ENCODE data around the gene CKAP5. TPM values are rescaled to one million over a fixed set of nuclear protein-coding genes. Genes with fewer than 3 reads are reported as not detected.
"Not testable (repeated sequence)": the region's sequence is repeated elsewhere in the genome, so short reads cannot be mapped to it uniquely, and the experiment has no call there.

The CKAP5 gene
- total RNA-seq, 1 donor from 2014 or later, result 84.2 TPM

DNA sequence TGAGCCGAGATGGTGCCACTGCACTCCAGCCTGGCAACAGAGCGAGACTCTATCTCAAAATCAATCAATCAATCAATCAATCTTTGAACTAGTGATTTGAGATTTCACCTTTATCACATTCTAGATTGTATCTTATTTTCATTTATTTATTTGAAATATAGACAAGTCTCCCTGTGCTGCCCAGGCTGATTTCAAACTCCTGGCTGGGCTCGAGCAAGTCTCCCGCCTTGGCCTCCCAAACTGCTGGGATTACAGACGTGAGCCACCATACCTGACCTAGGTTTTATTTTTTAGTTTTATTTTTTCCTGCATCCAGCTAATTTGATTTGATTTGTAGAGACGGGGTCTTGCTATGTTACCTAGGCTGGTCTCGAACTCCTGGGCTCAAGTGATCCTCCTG is 109.9 kb downstream of the CKAP5 start:
- intact Hi-C loops (cut with DNase I), result no loop called here
- no peak for DNase-seq (ENCODE audit: low spot score)

- intact Hi-C loops (cut with DNase I), result no loop called here
- DNase-seq (ENCODE audit: low spot score), result peak; percentile 33
Measured at GRCh38 chr11:46733234-46733633, 112.8 kb downstream of the CKAP5 start.

DNA sequence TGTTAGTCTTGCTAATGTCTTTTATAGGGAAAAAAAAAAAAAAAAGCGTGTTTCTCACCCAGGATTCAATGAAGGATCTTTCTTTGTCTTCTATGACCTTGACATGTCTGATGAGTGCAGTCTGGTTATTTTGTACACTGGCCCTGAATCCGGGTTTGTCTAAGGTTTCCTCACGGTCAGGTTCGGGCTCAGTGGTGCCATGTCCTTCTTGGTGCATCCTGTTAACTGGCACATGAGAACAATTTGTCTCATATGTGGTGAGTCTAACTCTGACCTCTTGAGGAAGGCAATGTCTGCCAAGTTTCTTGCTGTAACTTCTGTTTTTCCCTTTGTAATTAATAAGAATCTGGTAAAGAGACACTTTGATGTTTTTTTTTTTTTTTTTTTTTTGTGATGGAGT is 114.5 kb downstream of the CKAP5 start:
- no peak for DNase-seq (ENCODE audit: low spot score)
- intact Hi-C loops (cut with DNase I), result no loop called here

- intact Hi-C loops (cut with DNase I), result no loop called here
- DNase-seq (ENCODE audit: low spot score), result peak; percentile 65
Measured at GRCh38 chr11:46729110-46730027, 116.7 kb downstream of the CKAP5 start.

GRCh38 chr11:46728659-46729040 is 117.4 kb downstream of the CKAP5 start:
- DNase-seq (ENCODE audit: low spot score), result peak; percentile 73
- intact Hi-C loops (cut with DNase I), result no loop called here

GRCh38 chr11:46727952-46728658 is 118.0 kb downstream of the CKAP5 start:
- no peak for DNase-seq (ENCODE audit: low spot score)
- intact Hi-C loops (cut with DNase I), result no loop called here

GRCh38 chr11:46726206-46726862 is 119.7 kb downstream of the CKAP5 start:
- intact Hi-C loops (cut with DNase I), result no loop called here
- DNase-seq (ENCODE audit: low spot score), result peak; percentile 56

DNA sequence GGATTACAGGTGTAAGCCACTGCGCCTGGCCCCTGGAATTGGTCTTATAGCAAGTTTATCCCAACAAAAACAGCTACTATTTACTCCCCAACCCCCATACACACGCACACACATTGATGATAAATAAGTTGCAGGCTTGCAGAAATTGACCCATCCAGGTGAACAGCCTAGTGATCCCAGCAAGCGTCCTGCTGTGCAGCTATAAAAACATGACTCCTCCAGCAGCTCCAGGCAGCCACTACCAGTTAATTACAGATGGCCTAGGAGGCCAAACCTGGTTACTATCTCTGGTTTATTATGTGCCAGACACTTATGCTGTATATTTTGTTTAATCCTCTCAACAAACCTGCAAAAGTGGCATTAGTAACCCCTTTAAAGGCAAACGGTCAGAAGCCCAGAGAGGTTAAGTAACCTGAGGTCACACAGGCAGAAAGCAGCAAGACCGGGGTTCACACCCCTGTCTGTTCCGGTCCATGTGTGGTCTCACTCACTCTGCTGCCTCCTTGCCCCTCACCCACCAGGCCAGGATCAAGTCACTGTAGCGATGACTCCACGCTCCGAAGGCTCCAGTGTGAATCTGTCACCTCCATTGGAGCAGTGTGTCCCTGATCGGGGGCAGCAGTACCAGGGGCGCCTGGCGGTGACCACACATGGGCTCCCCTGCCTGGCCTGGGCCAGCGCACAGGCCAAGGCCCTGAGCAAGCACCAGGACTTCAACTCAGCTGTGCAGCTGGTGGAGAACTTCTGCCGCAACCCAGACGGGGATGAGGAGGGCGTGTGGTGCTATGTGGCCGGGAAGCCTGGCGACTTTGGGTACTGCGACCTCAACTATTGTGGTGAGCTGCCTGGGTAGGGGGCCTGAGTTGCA is 120.5 kb downstream of the CKAP5 start:
- DNase-seq (ENCODE audit: low spot score), result no peak
- intact Hi-C loops (cut with DNase I), result no loop called here

DNA sequence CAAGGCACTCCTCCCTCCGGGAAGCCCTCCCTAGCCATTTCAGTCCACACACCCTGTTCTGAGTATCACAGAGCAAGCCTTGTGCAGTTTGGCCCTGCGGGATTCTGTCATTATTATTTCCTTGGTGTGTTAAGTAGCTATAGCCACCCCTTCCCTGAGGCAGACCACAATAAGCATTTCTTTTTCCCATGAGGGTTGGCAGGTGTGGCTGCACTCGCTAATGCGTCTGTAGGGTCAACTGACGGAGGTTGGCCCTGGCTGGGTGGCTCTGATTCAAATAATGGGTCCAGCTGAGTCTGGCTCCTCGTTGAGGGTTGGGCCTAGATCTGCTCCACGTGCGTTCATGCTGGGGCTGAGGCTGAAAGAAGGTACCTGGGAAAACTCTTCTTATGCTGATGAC is 122.0 kb downstream of the CKAP5 start:
- no peak for DNase-seq (ENCODE audit: low spot score)
- intact Hi-C loops (cut with DNase I), result no loop called here

DNA sequence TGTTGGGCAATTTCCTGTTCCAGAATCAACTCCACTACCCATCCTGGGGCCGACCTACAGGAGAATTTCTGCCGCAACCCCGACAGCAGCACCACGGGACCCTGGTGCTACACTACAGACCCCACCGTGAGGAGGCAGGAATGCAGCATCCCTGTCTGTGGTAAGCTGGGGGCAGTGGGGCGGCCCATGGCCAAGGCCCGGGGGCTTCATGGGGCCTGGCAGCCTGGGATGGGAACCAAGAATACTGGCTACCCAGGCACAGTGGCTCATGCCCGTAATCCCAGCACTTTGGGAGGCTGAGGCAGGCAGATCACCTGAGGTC is 122.8 kb downstream of the CKAP5 start:
- intact Hi-C loops (cut with DNase I), result no loop called here
- DNase-seq (ENCODE audit: low spot score), result no peak

DNA sequence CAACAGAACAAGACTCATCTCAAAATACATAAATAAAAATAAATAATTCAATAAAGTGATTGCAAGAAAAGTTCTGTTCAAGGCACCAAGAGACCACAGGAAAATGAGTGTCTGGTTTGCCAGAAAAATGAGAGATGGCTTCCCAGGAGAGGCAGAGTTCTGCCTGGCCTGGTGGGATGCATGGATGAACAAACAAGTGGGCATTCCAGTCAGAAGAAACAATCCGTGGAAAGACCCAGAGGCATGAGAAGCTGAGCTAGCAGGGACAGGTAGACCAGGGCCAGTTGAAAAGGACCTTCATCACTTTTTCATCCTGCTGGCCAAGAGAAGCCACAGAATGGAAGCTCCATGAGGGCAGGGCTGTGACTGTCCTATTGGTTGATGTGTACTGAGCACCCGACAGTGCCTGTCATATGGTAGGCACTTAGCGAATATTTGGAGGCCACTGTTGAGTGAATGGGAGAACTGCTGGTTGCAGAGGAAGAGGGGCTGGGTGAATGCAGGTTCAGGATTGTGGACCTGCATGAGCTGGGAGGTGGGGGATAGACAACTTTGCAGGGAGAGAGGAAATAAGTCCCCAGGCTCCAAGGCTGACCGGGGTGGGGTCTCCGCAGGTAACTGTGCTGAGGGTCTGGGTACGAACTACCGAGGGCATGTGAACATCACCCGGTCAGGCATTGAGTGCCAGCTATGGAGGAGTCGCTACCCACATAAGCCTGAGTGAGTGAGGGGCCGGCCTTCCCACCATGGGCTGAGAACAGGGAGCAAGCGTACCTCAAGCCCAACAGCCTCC is 123.3 kb downstream of the CKAP5 start:
- no peak for DNase-seq (ENCODE audit: low spot score)
- intact Hi-C loops (cut with DNase I), result no loop called here

GRCh38 chr11:46721286-46721685 is 124.8 kb downstream of the CKAP5 start:
- intact Hi-C loops (cut with DNase I), result no loop called here
- no peak for DNase-seq (ENCODE audit: low spot score)

DNA sequence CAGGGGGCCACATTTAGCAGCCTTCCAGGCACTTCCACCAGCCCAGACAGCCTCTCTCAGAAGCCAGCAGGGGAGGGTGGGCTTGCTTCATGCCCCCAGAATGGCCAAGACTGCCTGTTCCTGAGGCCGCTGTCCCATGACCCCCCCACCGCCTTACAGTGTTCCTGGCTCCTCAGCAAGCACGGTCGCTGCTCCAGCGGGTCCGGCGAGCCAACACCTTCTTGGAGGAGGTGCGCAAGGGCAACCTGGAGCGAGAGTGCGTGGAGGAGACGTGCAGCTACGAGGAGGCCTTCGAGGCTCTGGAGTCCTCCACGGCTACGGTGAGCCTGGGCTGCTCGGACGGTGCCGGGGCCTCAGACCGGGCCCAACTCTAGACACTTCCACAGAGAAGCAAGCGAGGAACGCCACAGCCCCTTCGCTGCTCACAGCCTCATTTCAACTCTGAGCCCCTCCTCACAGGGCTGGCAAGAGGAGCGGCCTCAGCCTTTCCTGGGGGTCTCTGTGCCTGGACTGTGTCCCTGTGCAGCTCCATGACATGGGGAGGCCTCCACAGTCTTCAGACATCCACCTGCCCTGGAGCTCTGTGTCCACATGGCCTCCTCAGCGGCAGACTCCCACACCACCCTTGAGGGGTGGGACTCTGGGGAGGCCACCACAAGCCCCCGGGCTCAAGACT is 126.4 kb downstream of the CKAP5 start:
- intact Hi-C loops (cut with DNase I), result no loop called here
- DNase-seq (ENCODE audit: low spot score), result no peak

- intact Hi-C loops (cut with DNase I), result no loop called here
- DNase-seq (ENCODE audit: low spot score), result no peak
Measured at GRCh38 chr11:46719048-46719542, 127.0 kb downstream of the CKAP5 start, which contains the start of gene F2. TSS of gene F2 (plus strand) at chr11:46719213. CDS start at chr11:46719236, 23 bp downstream.

- DNase-seq (ENCODE audit: low spot score), result no peak
- intact Hi-C loops (cut with DNase I), result no loop called here
Measured at GRCh38 chr11:46718155-46719019, 127.7 kb downstream of the CKAP5 start.

DNA sequence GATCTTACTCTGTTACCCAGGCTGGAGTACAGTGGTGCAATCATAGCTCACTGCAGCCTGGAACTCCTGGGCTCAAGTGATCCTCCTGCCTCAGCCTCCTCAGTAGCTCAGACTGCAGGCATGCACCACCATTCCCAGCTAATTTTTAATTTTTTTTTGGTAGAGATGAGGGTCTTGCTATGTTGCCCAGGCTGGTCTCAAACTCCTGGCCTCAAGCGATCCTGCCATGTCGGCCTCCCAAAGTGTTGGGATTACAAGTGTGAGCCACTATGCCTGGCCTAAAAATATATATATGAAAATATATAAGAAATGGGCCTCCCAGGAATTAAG is 128.3 kb downstream of the CKAP5 start:
- intact Hi-C loops (cut with DNase I); DNase-seq (ENCODE audit: low spot score): not testable (repeated sequence)

- intact Hi-C loops (cut with DNase I), result no loop called here
- DNase-seq (ENCODE audit: low spot score), result no peak
Measured at GRCh38 chr11:46712874-46713576, 133.1 kb downstream of the CKAP5 start.
